WTC11 (cell line): ENCODE results near the gene FSTL1.

Source experiments
- ATF3 ChIP-seq: sonication (generic); formaldehyde crosslinking; conservative IDR thresholded peaks from 2 replicates; pipeline ENCODE4 v1.8.1; 2022; ENCODE audit warnings: mild to moderate bottlenecking, missing genetic modification reagents
- ATF6 ChIP-seq: sonication (generic); formaldehyde crosslinking; IDR thresholded peaks from 2 replicates; pipeline ENCODE4 v1.8.1; 2023; ENCODE audit warnings: mild to moderate bottlenecking, missing genetic modification reagents
- CTCF ChIP-seq: fragments of 200-600 bp; IDR thresholded peaks from 2 replicates; pipeline ENCODE4 v1.8.0; 2022; ENCODE audit warnings: antibody characterized with exemption
- FOXP1 ChIP-seq: sonication (generic); formaldehyde crosslinking; IDR thresholded peaks from 2 replicates; pipeline ENCODE4 v1.8.0; 2022; ENCODE audit warnings: missing genetic modification reagents, mild to moderate bottlenecking, moderate library complexity, borderline replicate concordance
- GTF2I ChIP-seq: fragments of 250-450 bp; sonication (Bioruptor Pico); conservative IDR thresholded peaks from 2 replicates; pipeline ENCODE4 v1.4.0; 2021; ENCODE audit warnings: mild to moderate bottlenecking
- ZBTB21 ChIP-seq: sonication (generic); formaldehyde crosslinking; IDR thresholded peaks from 2 replicates; pipeline ENCODE4 v1.8.1; 2023; ENCODE audit warnings: mild to moderate bottlenecking, missing genetic modification reagents, borderline replicate concordance
- ZNF281 ChIP-seq: sonication (generic); formaldehyde crosslinking; IDR thresholded peaks from 2 replicates; pipeline ENCODE4 v1.8.0; 2023; ENCODE audit warnings: mild to moderate bottlenecking, missing genetic modification reagents

GRCh38 chr3:120496278-120497002 lies 45.6 kb upstream of the FSTL1 start:
- TF ChIP-seq CTCF (no peak), ZBTB21 (CRISPR knock-in tag) (no peak), GTF2I (CRISPR knock-in tag) (no peak), FOXP1 (CRISPR knock-in tag) (no peak), ATF3 (CRISPR knock-in tag) (no peak), ATF6 (no peak), ZNF281 (CRISPR knock-in tag) (no peak)
